Endodermal cell (in vitro differentiated cells): ENCODE data around the gene MFSD2B. TPM values are rescaled to one million over a fixed set of nuclear protein-coding genes. Genes with fewer than 3 reads are reported as not detected.
A peak's percentile ranks its signal among the peaks of the same experiment; 100 is the strongest.

ENCODE experiments used
- DNase-seq: peaks from one replicate; pipeline ENCODE4 v3.0.0-alpha.2; 2017
- H3K27ac ChIP-seq: 2 replicates; pipeline ENCODE4 v1.5.1; 2013; ENCODE audit warnings: mild to moderate bottlenecking, low read depth, low read length, moderate library complexity
- H3K27me3 ChIP-seq: 2 replicates; pipeline ENCODE4 v1.6.1; 2013; ENCODE audit warnings: mild to moderate bottlenecking, low read length, moderate library complexity; ENCODE audit not compliant: insufficient read depth, control insufficient read depth, poor library complexity, severe bottlenecking
- H3K36me3 ChIP-seq: 2 replicates; pipeline ENCODE4 v1.7.0; 2013; ENCODE audit warnings: mild to moderate bottlenecking, low read length, moderate library complexity; ENCODE audit not compliant: control insufficient read depth, insufficient read depth
- H3K4me1 ChIP-seq: one replicate; pipeline ENCODE4 v1.7.0; 2013; ENCODE audit warnings: low read length; ENCODE audit not compliant: control insufficient read depth, insufficient read depth
- H3K4me3 ChIP-seq: 2 replicates; pipeline ENCODE4 v1.5.1; 2013; ENCODE audit warnings: mild to moderate bottlenecking, low read length, moderate library complexity
- H3K9ac ChIP-seq: 2 replicates; pipeline ENCODE4 v1.6.1; 2013; ENCODE audit warnings: mild to moderate bottlenecking, low read length, moderate library complexity; ENCODE audit not compliant: poor library complexity, severe bottlenecking; ENCODE audit errors: extremely low read depth
- H3K9me3 ChIP-seq: 2 replicates; pipeline ENCODE4 v1.6.1; 2013; ENCODE audit warnings: mild to moderate bottlenecking, low read length, moderate library complexity; ENCODE audit not compliant: control insufficient read depth
- H3K27ac Mint-ChIP-seq: 2 replicates; pipeline ENCODE4 v1.8.0; 2020; ENCODE audit warnings: mixed read lengths
- H3K27me3 Mint-ChIP-seq: 2 replicates; pipeline ENCODE4 v1.8.0; 2021; ENCODE audit warnings: mild to moderate bottlenecking, mixed read lengths; ENCODE audit not compliant: insufficient read depth
- H3K36me3 Mint-ChIP-seq: 2 replicates; pipeline ENCODE4 v1.8.0; 2020; ENCODE audit warnings: low read depth, mixed read lengths
- H3K4me1 Mint-ChIP-seq: 2 replicates; pipeline ENCODE4 v1.8.0; 2020; ENCODE audit warnings: mixed read lengths
- H3K4me3 Mint-ChIP-seq: 2 replicates; pipeline ENCODE4 v1.8.0; 2020; ENCODE audit warnings: mild to moderate bottlenecking, moderate library complexity, mixed read lengths
- H3K9me3 Mint-ChIP-seq: 2 replicates; pipeline ENCODE4 v1.8.0; 2020; ENCODE audit warnings: mild to moderate bottlenecking, mixed read lengths
- CTCF ChIP-seq: fragments of 200-600 bp; sonication (generic); conservative IDR thresholded peaks from 2 replicates; pipeline ENCODE4 v1.5.0; 2021; ENCODE audit warnings: antibody characterized with exemption, mild to moderate bottlenecking
- WGBS, 2 experiments: methylation state at CpG; one replicate each; pipeline versions ENCODE4 v1.1.5 to v1.1.7; 2013; ENCODE audit warnings: missing lambda C conversion rate in 2 of 2, mixed read lengths in 1 of 2; ENCODE audit not compliant: insufficient coverage in 1 of 2, insufficient read length in 1 of 2; 5-methylcytosine and 5-hydroxymethylcytosine counted together
- total RNA-seq, 2 donors: library from RNA; stranded (reverse); fragmentation: NEBNext Ultra II Directional in 1 of 2; extraction: Animal tissue kit (Norgen Biotek cat#: 25700) in 1 of 2; gene quantifications; 2 replicates in 1 of 2; 3 replicates in 1 of 2; pipeline ENCODE4 v1.2.1, GENCODE V29; 2021

MFSD2B gene
- total RNA-seq, 2 donors from 2014 or later, result 0.91 to 1.0 TPM

GRCh38 chr2:24024018-24024417, 14.1 kb downstream of the MFSD2B start:
- Histone ChIP-seq H3K4me1 (no peaks in the 10 kb centered on the region), H3K27ac (no peak overlapping the region), H3K9me3 (no peaks in the 10 kb centered on the region), H3K4me3 (no peak overlapping the region), H3K36me3 (peaks cover 5% of the 10 kb centered on the region), H3K27me3 (no peaks in the 10 kb centered on the region), H3K9ac (no peak overlapping the region)
- Mint-ChIP-seq H3K4me3 (no peak overlapping the region), H3K36me3 (peaks cover 22% of the 10 kb centered on the region), H3K4me1 (peaks cover 17% of the 10 kb centered on the region), H3K9me3 (no peaks in the 10 kb centered on the region), H3K27ac (peak overlapping the region; percentile 79), H3K27me3 (no peaks in the 10 kb centered on the region)
- DNase-seq, result peak; percentile 81
- 84% methylated on average over 12 of the region's 12 CpGs; no CpG with 5 or more reads in 1 of the 2 experiments for WGBS, 2 experiments
- peak; percentile 72 for TF ChIP-seq CTCF

GRCh38 chr2:24024996-24025663, 15.2 kb downstream of the MFSD2B start:
- H3K4me3 ChIP-seq, result no peak overlapping the region
- H3K27ac ChIP-seq, result no peak overlapping the region
- no peak overlapping the region for H3K4me3 Mint-ChIP-seq
- H3K36me3 ChIP-seq, result peaks cover 16% of the 10 kb centered on the region
- no peak for DNase-seq
- H3K4me1 ChIP-seq, result no peaks in the 10 kb centered on the region
- no peaks in the 10 kb centered on the region for H3K27me3 Mint-ChIP-seq
- no peaks in the 10 kb centered on the region for H3K27me3 ChIP-seq
- H3K27ac Mint-ChIP-seq, result peak overlapping the region; percentile 66
- 94 to 95% methylated on average over 11 to 17 of the region's 17 CpGs for WGBS, 2 experiments
- H3K9me3 ChIP-seq, result no peaks in the 10 kb centered on the region
- no peaks in the 10 kb centered on the region for H3K9me3 Mint-ChIP-seq
- H3K9ac ChIP-seq, result no peak overlapping the region
- peaks cover 17% of the 10 kb centered on the region for H3K4me1 Mint-ChIP-seq
- H3K36me3 Mint-ChIP-seq, result peaks cover 33% of the 10 kb centered on the region
- TF ChIP-seq CTCF, result no peak

GRCh38 chr2:24026233-24026632, 16.3 kb downstream of the MFSD2B start:
- no peaks in the 10 kb centered on the region for H3K4me1 ChIP-seq
- H3K36me3 ChIP-seq, result peaks cover 25% of the 10 kb centered on the region
- H3K27ac Mint-ChIP-seq, result peak overlapping the region; percentile 75
- no peak overlapping the region for H3K4me3 Mint-ChIP-seq
- WGBS, 2 experiments, result 40 to 54% methylated on average over 2 of the region's 2 CpGs
- H3K27me3 Mint-ChIP-seq, result no peaks in the 10 kb centered on the region
- no peak overlapping the region for H3K9ac ChIP-seq
- H3K4me1 Mint-ChIP-seq, result peaks cover 17% of the 10 kb centered on the region
- no peaks in the 10 kb centered on the region for H3K9me3 Mint-ChIP-seq
- no peak for DNase-seq
- no peaks in the 10 kb centered on the region for H3K9me3 ChIP-seq
- no peak overlapping the region for H3K4me3 ChIP-seq
- H3K27me3 ChIP-seq, result no peaks in the 10 kb centered on the region
- no peak for TF ChIP-seq CTCF
- H3K36me3 Mint-ChIP-seq, result peaks cover 43% of the 10 kb centered on the region
- no peak overlapping the region for H3K27ac ChIP-seq
